GM19193 (cell line): ENCODE measurements around the gene GPATCH1.
A peak's percentile ranks its signal among the peaks of the same experiment; 100 is the strongest.

Experiments
- POLR2A ChIP-seq: IDR thresholded peaks from 4 replicates; pipeline ENCODE4 v1.6.1; 2011; ENCODE audit not compliant: insufficient read depth, insufficient read length; ENCODE audit errors: extremely low read depth

GPATCH1 gene, protein sequence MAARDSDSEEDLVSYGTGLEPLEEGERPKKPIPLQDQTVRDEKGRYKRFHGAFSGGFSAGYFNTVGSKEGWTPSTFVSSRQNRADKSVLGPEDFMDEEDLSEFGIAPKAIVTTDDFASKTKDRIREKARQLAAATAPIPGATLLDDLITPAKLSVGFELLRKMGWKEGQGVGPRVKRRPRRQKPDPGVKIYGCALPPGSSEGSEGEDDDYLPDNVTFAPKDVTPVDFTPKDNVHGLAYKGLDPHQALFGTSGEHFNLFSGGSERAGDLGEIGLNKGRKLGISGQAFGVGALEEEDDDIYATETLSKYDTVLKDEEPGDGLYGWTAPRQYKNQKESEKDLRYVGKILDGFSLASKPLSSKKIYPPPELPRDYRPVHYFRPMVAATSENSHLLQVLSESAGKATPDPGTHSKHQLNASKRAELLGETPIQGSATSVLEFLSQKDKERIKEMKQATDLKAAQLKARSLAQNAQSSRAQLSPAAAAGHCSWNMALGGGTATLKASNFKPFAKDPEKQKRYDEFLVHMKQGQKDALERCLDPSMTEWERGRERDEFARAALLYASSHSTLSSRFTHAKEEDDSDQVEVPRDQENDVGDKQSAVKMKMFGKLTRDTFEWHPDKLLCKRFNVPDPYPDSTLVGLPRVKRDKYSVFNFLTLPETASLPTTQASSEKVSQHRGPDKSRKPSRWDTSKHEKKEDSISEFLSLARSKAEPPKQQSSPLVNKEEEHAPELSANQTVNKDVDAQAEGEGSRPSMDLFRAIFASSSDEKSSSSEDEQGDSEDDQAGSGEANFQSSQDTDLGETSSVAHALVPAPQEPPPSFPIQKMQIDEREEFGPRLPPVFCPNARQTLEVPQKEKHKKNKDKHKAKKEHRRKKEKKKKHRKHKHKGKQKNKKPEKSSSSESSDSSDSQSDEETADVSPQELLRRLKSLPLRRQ

DNA sequence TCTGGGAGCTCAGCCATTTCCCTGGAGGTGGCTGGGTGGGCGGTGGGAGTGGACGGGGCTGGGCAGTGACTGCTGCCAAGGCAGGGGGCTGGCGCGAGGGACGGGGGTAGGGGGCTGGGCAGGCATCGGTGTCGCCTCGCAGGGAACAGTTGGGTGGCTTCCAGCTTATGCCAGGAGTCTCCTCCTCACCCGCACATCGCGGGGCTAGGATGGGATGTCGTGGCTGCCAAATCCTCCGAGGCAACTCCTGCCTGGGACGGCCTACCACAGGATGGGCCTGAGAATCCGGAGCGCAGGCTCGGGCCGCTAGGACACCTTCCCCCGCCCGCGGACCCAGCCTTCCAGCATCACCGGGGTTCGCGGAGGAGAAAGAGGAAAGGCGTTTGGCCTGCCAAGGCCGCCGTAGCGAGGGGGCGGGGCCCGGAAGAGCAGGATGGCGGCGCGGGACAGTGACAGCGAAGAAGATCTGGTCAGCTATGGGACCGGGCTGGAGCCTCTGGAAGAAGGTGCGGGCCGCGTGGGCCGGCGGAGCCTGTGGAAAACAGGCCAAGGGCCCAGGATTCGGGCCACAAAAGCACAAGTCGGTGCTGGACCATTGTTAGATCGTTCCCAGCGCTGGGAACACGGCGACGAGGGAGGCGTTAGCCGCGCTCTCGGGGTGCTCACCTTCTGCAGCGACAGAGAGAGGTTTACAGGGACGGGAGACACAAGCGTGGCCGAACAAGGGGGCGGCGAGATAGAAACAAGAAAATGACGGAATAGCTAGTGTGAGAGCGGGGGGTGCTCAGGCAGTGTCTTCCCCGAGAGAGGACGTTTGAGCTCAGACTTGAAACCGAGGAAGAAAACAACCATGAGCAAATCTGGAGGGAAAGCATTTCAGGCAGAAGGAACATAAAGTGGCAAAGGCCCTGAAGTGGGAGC is at the start of gene GPATCH1:
GPATCH1 (plus strand) TSS at position 421 of the 921 bp plus-strand sequence; CDS start at position 434, 13 bp downstream.
- TF ChIP-seq POLR2A: peak; percentile 84

GRCh38 chr19:33032218-33032781 is 48.7 kb upstream of the GPATCH1 start:
- no peak for TF ChIP-seq POLR2A

- TF ChIP-seq POLR2A: no peak
These were observed 45.5 kb upstream of the GPATCH1 start for GRCh38 chr19:33035461-33035860.

DNA sequence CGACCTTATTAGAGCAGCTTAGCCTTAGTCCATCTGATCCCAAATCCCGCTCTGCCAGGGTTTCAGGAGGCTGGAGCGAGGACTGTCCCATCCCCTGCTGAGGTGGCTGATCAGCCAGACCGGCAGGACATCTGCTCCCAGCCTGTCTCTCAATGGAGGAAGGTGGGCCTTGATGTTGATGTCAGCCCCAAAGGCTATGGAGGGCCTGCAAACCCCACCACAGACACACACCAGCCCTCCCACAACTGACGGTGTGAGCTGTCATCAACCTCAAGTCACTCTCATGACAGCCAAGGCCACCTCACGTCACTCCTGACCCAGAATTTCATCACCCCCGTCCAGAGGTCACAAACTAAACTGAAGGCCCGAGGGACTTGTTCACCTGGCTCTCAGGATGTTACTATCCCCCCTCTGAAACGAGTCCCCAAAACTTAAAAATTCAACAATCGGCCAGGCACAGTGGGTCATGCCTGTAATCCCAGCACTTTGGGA is 41.8 kb upstream of the GPATCH1 start:
- no peak for TF ChIP-seq POLR2A

DNA sequence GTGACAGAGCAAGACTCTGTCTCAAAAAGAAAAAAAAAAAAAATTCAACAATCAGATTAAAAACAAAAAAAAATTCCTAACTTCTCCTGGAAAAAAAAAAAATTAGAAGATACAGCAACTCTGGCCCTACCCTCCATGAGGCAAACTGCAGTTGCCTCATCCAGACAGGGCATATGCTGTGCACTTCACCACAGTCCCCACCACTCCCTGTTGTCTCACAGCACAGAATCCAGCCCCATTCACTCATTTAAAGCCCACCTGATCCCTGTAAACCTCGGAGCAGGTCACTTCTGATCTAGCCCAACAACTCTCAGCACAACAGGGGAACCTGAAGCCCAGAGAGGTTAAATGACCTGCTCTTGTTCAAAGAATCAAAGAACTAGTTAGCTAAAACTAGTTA is 41.2 kb upstream of the GPATCH1 start:
- TF ChIP-seq POLR2A: no peak

DNA sequence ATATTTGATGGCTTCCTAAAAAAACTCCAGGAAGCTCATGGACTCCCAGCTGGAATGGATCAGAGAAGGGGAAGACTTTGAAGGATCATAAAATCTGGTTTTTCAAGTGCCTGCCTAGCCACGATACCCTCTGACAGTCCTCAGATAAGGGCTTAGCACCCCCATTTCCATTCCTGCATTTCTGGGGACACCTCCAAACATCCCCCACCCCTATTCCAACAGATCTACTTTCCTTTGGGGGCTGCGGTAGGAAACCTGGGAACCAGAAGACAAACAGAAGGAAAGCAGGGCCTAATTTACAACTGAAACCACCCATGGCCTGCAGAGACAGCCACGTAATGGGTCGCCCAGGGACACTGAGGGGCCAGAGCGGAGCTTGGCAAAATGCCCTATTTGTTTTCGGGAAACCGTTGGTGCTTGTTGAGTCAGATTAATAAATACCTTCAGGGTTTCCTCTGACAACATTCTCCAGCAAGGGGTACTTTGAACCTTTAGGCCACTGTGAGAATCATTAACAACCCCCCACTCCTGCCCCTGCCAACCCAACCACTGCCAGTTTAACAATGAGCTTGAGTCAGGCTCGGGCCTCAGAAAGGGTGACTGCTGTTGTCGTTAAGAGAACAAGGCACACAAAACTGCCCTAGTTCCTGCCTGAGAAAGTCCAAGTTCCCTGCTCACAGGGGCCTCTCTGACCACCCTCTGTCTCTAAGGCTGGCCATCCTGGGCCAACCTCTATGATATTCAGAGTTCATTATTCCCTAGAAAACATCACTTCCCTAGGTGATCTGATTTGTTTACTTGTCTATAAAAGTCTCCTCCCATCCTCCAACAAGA is 39.8 kb upstream of the GPATCH1 start:
- TF ChIP-seq POLR2A: no peak

GRCh38 chr19:33047422-33047821 is 33.6 kb upstream of the GPATCH1 start:
- TF ChIP-seq POLR2A: no peak

GRCh38 chr19:33048806-33049676 is 31.9 kb upstream of the GPATCH1 start:
- no peak for TF ChIP-seq POLR2A

DNA sequence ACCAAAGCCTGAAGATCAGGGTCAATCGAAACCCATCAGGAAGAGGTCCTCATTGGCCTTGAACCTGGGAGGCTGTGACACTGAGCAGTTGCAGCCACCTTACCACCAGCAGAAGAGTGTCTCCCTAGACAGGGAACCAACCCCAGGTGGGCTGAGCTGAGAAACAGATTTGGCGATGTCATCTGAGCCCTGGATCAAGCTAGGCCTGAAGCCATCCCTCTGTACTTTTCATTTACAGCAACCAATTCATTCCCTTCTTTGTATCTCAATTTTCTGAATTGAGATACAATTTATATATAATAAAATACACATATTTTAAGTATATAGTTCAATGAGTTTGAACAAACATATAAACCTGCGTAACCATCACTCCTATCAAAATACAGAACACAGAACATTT is 30.9 kb upstream of the GPATCH1 start:
- TF ChIP-seq POLR2A: no peak

DNA sequence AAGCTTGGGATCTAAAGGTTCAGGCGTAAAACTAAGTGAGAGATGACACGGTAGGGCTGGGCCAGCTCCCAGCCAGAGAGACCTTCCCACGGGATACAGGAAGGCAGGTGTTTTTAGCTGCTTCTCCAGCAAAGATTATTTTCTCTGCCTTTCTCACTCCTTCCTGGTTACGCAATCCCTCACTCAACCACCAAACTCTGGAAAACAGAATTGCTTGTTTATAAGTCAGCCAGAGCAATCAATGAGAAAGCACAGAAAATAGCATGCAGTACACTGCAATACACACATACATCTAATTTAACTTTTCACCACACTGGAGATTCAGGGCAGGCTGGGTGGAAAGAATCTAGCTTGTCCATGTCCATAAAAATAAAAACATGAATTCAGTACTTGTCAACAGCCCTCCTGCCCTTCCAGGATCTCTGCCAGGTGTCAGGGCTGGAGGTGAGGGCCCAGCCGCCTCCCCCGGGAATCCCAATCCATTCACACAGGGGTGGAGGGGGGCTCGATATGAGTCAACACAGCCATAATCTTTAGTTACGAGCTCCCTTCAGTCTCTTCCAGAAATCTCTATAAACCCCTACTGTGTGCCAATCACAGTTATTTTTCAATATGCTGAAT is 28.5 kb upstream of the GPATCH1 start:
- no peak for TF ChIP-seq POLR2A

- TF ChIP-seq POLR2A: no peak
These were observed 26.4 kb upstream of the GPATCH1 start for GRCh38 chr19:33054623-33055022.

- TF ChIP-seq POLR2A: no peak
These were observed 25.3 kb upstream of the GPATCH1 start for GRCh38 chr19:33055718-33056117.
